A673 (cell line): ENCODE measurements around the gene EFHC1.

Experiments used
- CTCF ChIP-seq: fragments of 300-800, 200-600 bp; sonication (generic); conservative IDR thresholded peaks from 2 replicates; pipeline ENCODE4 v1.5.1; 2017; ENCODE audit warnings: low read depth, mild to moderate bottlenecking, antibody characterized with exemption, low read length, moderate library complexity, mixed read lengths
- EZH2 ChIP-seq: fragments of 200-600 bp; sonication (generic); IDR thresholded peaks from 2 replicates; pipeline ENCODE4 v1.6.1; 2017; ENCODE audit warnings: borderline replicate concordance, low read depth, mild to moderate bottlenecking, mixed read lengths, antibody characterized with exemption, low read length; ENCODE audit not compliant: poor library complexity, severe bottlenecking

GRCh38 chr6:52474173-52474572 is 54.0 kb downstream of the EFHC1 start:
- TF ChIP-seq CTCF: no peak
- TF ChIP-seq EZH2: no peak
